Activated T-cell treated with anti-CD3 and anti-CD28 coated beads, Interleukin-2, amount 50 U/mL, for 4 hours (primary cell): ENCODE data around the gene PRKCQ. TPM values are rescaled to one million over a fixed set of nuclear protein-coding genes. Genes with fewer than 3 reads are reported as not detected.
"Not testable (repeated sequence)": the region's sequence is repeated elsewhere in the genome, so short reads cannot be mapped to it uniquely, and the experiment has no call there.

Source experiments
- ATAC-seq, 2 donors: fragments of 200-7000 bp; cut with Tn5 transposase; one replicate each; pipeline ENCODE4 v1.10.0; 2021
- DNase-seq: peaks from one replicate; pipeline ENCODE4 v3.0.0-alpha.2; 2020
- H3K27me3 Mint-ChIP-seq: one replicate; pipeline ENCODE4 v1.8.0; 2021; ENCODE audit warnings: low read depth, mixed read lengths
- H3K36me3 Mint-ChIP-seq: one replicate; pipeline ENCODE4 v1.8.0; 2022; ENCODE audit warnings: mixed read lengths; ENCODE audit not compliant: insufficient read depth
- H3K4me1 Mint-ChIP-seq: one replicate; pipeline ENCODE4 v1.8.0; 2021; ENCODE audit warnings: low read depth, mixed read lengths
- H3K4me3 Mint-ChIP-seq: one replicate; pipeline ENCODE4 v1.8.0; 2021; ENCODE audit warnings: mild to moderate bottlenecking, moderate library complexity, mixed read lengths
- H3K9me3 Mint-ChIP-seq: one replicate; pipeline ENCODE4 v1.8.0; 2021; ENCODE audit warnings: mixed read lengths
- total RNA-seq, 3 donors: library from RNA; stranded (reverse); gene quantifications; one replicate each; pipeline ENCODE4 v1.2.1, GENCODE V29; 2021

The PRKCQ gene
- total RNA-seq, 3 donors from 2014 or later, result 21.4 to 26.2 (median 22.3) TPM

GRCh38 chr10:6396226-6396625 lies 183.8 kb downstream of the PRKCQ start:
- H3K9me3 Mint-ChIP-seq, result peaks cover 3% of the 10 kb centered on the region

GRCh38 chr10:6395606-6396005 lies 184.5 kb downstream of the PRKCQ start:
- Mint-ChIP-seq H3K27me3 (no peaks in the 10 kb centered on the region), H3K4me1 (no peaks in the 10 kb centered on the region), H3K4me3 (no peak overlapping the region), H3K9me3 (peaks cover 8% of the 10 kb centered on the region), H3K36me3 (peaks cover 1% of the 10 kb centered on the region)
- DNase-seq (no peak), ATAC-seq (no peak)

More at GRCh38 chr10:6396226-6396625, 183.8 kb downstream of the PRKCQ start:
- ATAC-seq, result no peak
- Mint-ChIP-seq H3K4me3 (no peak overlapping the region), H3K36me3 (peaks cover 1% of the 10 kb centered on the region), H3K4me1 (no peaks in the 10 kb centered on the region), H3K27me3 (no peaks in the 10 kb centered on the region)
- DNase-seq, result no peak

- no peak overlapping the region for H3K4me3 Mint-ChIP-seq
Measured at GRCh38 chr10:6394084-6394483, 186.0 kb downstream of the PRKCQ start.

DNA sequence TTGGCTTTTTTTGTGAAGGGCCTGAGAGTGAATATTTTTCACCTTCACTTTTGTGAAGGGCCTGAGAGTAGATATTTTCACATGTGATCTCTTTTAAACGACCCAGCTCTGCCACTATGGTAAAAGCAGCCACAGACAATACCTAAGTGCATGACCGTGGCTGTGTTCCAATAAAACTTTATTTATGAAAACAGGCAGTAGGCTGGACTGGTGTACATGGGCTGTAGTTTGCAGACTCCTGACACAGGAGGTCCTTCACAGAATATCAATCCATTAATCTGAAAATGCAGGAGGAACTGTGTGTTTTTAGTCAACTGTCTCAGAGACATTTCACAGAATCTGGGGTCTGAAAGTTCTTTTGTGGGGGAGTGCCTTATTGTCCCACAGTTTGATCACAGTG lies 186.9 kb downstream of the PRKCQ start:
- ATAC-seq (no peak), DNase-seq (no peak)
- Mint-ChIP-seq H3K36me3 (peaks cover 4% of the 10 kb centered on the region), H3K4me3 (no peak overlapping the region), H3K9me3 (peaks cover 22% of the 10 kb centered on the region), H3K4me1 (no peaks in the 10 kb centered on the region), H3K27me3 (no peaks in the 10 kb centered on the region)

More at GRCh38 chr10:6394084-6394483, 186.0 kb downstream of the PRKCQ start:
- Mint-ChIP-seq H3K27me3 (no peaks in the 10 kb centered on the region), H3K9me3 (peaks cover 22% of the 10 kb centered on the region), H3K4me1 (no peaks in the 10 kb centered on the region), H3K36me3 (peaks cover 4% of the 10 kb centered on the region)
- DNase-seq (no peak), ATAC-seq (no peak)

- H3K4me3 Mint-ChIP-seq, result no peak overlapping the region
- peaks cover 4% of the 10 kb centered on the region for H3K36me3 Mint-ChIP-seq
- H3K9me3 Mint-ChIP-seq, result peaks cover 22% of the 10 kb centered on the region
- DNase-seq (no peak), ATAC-seq (no peak)
- H3K27me3 Mint-ChIP-seq, result no peaks in the 10 kb centered on the region
- H3K4me1 Mint-ChIP-seq, result no peaks in the 10 kb centered on the region
Measured at GRCh38 chr10:6390213-6390845, 189.7 kb downstream of the PRKCQ start.

DNA sequence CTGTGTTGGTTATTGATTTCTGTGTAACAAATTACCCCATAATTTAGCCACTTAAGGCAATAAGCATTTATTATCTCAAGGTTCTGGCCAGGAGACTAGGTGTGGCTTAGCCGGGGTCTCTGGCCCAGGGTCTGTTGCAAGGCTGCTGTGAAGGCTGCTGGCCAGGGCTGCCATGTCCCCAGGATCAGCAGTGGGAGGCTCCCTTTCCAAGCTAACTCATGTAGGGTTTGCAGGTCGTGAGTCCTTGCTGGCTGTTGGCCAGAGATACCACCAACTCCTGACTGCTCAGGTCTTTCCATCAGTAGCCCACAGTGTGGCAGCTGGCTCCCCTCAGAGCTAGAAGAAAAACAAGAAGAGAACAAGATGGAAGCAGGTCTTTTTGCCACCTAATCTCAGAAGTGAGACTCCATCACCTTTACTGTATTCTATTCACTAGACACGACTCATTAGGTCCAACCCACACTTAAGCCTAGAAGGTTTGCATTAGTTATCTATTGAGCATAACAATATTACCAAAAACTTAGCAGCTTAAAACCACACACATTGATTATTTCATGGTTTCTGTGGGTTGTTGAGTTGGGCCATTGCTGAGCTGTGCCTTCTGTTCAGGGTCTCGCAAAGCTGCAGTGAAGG lies 191.7 kb downstream of the PRKCQ start:
- Mint-ChIP-seq H3K4me1 (no peaks in the 10 kb centered on the region), H3K36me3 (peaks cover 3% of the 10 kb centered on the region), H3K4me3 (no peak overlapping the region), H3K9me3 (peaks cover 22% of the 10 kb centered on the region), H3K27me3 (no peaks in the 10 kb centered on the region)
- DNase-seq (no peak), ATAC-seq (peak; percentile 83 to 86)

DNA sequence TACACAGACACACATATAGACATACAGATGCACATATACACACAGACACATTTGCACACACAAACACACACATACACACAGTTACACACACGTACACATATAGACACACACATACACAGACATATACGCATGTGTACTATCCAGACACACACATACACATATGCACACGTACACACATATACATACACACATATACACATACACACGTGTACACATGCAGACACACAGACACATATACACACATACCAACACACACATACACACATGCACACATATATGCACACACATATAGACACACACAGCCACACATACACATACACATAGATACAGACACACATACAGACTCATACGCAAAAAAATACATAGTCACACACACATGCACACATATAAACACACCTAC lies 193.1 kb downstream of the PRKCQ start:
- Mint-ChIP-seq H3K9me3 (peaks cover 22% of the 10 kb centered on the region), H3K4me1 (peaks cover 11% of the 10 kb centered on the region), H3K27me3 (no peaks in the 10 kb centered on the region), H3K36me3 (peaks cover 3% of the 10 kb centered on the region), H3K4me3 (no peak overlapping the region)
- no peak for ATAC-seq
- no peak for DNase-seq

GRCh38 chr10:6386346-6386745 lies 193.7 kb downstream of the PRKCQ start:
- DNase-seq (no peak), ATAC-seq (no peak)
- H3K36me3 Mint-ChIP-seq, result peaks cover 3% of the 10 kb centered on the region
- H3K9me3 Mint-ChIP-seq, result peaks cover 19% of the 10 kb centered on the region
- peaks cover 14% of the 10 kb centered on the region for H3K4me1 Mint-ChIP-seq
- no peaks in the 10 kb centered on the region for H3K27me3 Mint-ChIP-seq
- H3K4me3 Mint-ChIP-seq, result no peak overlapping the region

DNA sequence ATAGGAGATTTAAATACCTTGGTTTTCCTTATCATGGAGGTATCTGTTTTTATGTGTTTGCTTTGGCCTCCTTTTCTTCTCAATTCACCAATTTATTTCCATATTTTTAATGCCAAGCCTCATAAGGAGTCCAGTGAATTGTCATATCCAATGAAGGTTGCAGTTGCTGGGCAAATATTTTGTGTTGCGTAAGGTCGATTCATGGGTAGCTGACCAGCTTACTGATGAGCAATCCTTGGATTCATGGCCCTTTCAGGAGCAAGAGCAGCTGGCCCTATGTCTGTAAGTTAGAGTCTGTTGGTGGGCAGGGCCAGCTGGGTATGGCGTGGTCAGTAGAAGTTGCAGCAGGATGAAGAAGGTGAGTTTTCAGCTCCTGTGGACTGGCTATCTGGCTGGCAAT lies 194.4 kb downstream of the PRKCQ start:
- ATAC-seq, result no peak
- Mint-ChIP-seq H3K9me3 (peaks cover 21% of the 10 kb centered on the region), H3K36me3 (peaks cover 9% of the 10 kb centered on the region), H3K4me1 (peaks cover 18% of the 10 kb centered on the region), H3K27me3 (no peaks in the 10 kb centered on the region), H3K4me3 (no peak overlapping the region)
- DNase-seq, result no peak

DNA sequence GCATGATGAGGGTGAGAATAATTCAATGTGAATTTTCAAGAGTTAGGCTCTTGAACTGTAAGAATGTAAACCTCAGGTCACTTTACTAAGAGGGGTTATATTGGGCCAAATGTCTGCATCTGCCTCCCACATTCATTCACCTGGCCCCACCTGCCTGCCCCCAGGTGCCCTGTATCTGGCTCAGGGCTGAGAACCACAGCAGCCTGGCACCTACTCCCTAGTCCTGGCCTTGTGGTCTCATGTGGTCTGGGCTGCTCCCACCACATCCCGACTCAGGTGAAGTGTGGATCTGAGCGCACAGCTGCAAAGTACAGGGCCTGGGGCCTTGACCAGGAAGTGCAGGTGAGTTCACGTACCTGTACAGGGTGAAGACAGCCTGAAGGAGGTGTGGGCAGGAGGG lies 195.2 kb downstream of the PRKCQ start:
- H3K9me3 Mint-ChIP-seq, result peaks cover 17% of the 10 kb centered on the region
- H3K36me3 Mint-ChIP-seq, result peaks cover 9% of the 10 kb centered on the region
- DNase-seq (no peak), ATAC-seq (no peak)
- no peaks in the 10 kb centered on the region for H3K27me3 Mint-ChIP-seq
- H3K4me1 Mint-ChIP-seq, result peaks cover 18% of the 10 kb centered on the region
- H3K4me3 Mint-ChIP-seq, result no peak overlapping the region

- DNase-seq (no peak), ATAC-seq (no peak)
- Mint-ChIP-seq H3K4me1 (peaks cover 18% of the 10 kb centered on the region), H3K27me3 (no peaks in the 10 kb centered on the region), H3K36me3 (peaks cover 8% of the 10 kb centered on the region), H3K4me3 (no peak overlapping the region), H3K9me3 (peaks cover 19% of the 10 kb centered on the region)
Measured at GRCh38 chr10:6384031-6384430, 196.0 kb downstream of the PRKCQ start.

GRCh38 chr10:6383096-6383812 lies 196.8 kb downstream of the PRKCQ start:
- H3K36me3 Mint-ChIP-seq, result peaks cover 8% of the 10 kb centered on the region
- peaks cover 18% of the 10 kb centered on the region for H3K4me1 Mint-ChIP-seq

GRCh38 chr10:6382081-6382480 lies 198.0 kb downstream of the PRKCQ start:
- H3K4me3 Mint-ChIP-seq, result peak overlapping the region; percentile 53
- peaks cover 23% of the 10 kb centered on the region for H3K9me3 Mint-ChIP-seq
- H3K36me3 Mint-ChIP-seq, result peaks cover 8% of the 10 kb centered on the region
- H3K4me1 Mint-ChIP-seq, result peaks cover 18% of the 10 kb centered on the region
- ATAC-seq, result peak; percentile 89 to 90
- peak; percentile 32 for DNase-seq
- no peaks in the 10 kb centered on the region for H3K27me3 Mint-ChIP-seq

More at GRCh38 chr10:6383096-6383812, 196.8 kb downstream of the PRKCQ start:
- ATAC-seq, result no peak
- Mint-ChIP-seq H3K9me3 (peaks cover 23% of the 10 kb centered on the region), H3K27me3 (no peaks in the 10 kb centered on the region), H3K4me3 (no peak overlapping the region)
- DNase-seq, result no peak

- not testable (repeated sequence) for DNase-seq, ATAC-seq, H3K36me3 Mint-ChIP-seq, H3K27me3 Mint-ChIP-seq, H3K4me3 Mint-ChIP-seq
- Mint-ChIP-seq H3K9me3 (peaks cover 23% of the 10 kb centered on the region), H3K4me1 (peaks cover 18% of the 10 kb centered on the region)
Measured at GRCh38 chr10:6380478-6380877, 199.6 kb downstream of the PRKCQ start.
